HG02798 (cell line): Measurements from ENCODE around the gene GAB2.

Experiments
- ATAC-seq: cut with Tn5 transposase; IDR thresholded peaks from one replicate; pipeline ENCODE4 v1.9.1; 2021; ENCODE audit warnings: mild to moderate bottlenecking; ENCODE audit not compliant: unreplicated experiment, poor library complexity

The GAB2 gene

DNA sequence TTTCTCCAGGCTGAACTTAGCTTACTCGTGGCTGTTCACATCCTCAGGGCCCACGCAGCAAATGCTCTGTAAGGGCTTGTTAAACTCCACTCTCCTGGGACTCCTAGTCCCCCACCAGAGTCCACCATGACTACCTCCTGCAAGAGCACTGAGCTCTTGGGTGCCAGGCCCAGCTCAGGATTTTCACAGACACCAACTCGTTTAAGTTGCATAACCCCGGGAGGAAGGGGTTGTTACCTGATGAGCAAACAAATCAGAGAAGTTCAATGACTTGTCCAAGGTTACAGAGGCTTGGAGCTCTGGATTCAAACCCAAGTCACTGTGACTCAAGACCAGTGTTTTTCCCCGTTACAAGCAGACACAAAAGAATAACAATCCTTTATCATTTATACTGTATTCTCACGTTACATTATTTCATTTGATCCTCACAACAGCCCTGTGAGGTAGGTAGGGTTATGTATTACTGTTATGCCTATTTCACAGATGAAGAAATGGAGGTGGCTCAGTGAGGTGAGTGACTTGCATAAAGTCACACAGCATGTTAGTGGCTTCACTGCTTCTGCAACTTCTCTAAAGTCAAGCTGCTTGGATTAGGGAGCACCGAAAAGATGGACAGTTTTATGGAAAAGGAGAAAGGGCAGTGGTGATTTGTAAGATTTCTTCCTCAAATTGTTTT lies 246.6 kb downstream of the GAB2 start:
- ATAC-seq: no peak

DNA sequence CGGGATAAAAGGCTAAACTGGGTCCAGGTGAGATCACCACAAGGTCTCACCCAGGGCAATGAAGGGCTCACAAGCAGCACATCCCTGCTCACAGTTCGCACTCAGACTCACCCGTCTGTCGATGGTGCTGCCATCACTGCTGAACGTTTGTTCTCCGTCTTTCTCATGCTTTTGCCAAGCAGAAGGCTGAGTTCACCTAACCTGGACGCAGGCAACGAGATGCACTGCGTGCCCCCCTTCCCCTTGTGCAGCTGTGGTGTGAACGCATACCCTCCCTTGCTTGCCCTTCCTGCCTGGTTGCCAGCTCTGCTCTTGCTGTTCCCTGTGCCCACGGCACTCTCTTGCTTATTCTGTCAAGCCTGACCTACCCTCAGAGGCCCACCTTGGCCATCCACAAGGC lies 247.2 kb downstream of the GAB2 start:
- no peak for ATAC-seq

DNA sequence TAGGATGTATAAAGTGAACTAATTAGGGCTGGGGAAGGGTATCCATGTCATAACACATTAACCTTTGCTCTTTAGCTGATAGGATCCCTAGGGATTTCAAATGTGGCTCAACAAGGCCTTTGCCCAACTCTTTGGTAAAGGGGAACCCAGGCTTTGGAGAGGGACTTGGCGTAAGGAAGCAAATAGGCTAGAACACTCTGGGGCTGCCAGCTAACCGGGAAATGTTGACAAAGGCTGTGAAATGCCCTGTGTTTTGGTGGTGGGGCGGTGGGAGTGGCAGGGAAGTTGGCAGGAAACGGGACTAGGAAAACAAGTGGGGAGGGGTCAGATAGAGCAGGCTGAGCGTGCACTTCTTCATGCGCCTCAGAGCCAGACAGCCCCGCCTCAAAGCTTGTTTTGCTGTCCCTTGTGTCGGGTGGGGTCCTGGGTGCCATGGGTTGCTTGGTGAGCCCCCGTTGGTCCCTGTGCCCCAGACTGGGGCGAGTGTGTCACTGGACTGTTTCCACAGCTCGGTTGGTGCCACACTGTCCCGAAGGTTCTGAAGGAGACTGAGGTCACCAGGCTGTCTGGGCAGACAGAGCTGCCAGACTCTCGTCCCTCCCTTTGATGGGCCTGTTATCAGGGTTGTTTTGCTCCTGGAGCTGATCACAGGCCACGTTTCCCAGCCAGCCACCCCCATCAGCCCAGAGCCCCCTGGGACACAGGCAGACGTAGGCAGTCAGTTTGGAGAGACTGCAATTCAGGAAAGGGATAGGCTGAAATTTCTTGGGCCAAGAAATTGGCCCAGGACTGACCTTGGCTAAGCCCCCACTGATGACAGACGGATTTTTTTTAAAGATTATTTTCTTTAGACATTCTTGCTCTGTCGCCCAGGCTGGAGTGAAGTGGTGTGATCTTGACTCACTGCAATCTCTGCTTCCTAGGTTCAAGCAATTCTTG lies 248.8 kb downstream of the GAB2 start:
- ATAC-seq: no peak

DNA sequence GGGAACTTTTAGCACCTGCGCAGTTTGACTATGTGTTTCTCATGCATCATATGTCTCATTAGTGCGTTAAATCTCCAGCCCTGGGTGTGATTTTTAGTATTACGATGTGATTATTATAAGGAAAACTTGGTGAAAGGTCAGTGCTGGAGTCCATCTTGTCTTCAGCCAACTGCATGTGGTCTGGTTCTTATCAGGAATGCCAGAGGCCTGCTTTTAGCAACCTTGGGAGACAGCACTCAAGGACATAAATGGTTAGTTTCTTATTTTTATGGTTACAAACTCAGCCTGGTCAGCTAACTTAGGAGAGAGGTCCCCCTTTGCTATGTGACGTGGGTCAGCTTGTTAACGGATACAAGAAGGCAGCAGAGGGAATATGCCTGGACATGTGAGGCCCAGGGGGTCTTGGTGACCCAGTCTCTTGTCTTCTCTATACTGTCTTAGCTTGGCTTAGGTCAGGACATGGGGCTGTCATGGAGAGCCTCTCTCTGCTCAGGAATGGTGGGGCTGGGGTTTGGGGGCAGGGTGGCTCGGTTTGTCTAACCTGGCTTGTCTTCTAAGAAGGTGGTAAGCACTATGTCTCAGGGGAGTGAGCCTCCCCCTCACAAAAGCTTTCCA lies 250.7 kb downstream of the GAB2 start:
- no peak for ATAC-seq
